Common myeloid progenitor, CD34-positive (primary cell): Measurements from ENCODE around the gene TUBGCP2.
A peak's percentile ranks its signal among the peaks of the same experiment; 100 is the strongest.

Source experiments
- CTCF ChIA-PET: fragments of 350-600 bp; sonication (Branson Sonifier 250); formaldehyde crosslinking; loops from one replicate; lab custom pipeline; 2021; ENCODE audit warnings: antibody characterized with exemption; lab: Charles Lee
- POLR2A ChIA-PET: fragments of 350-600 bp; sonication (Branson Sonifier 250); formaldehyde crosslinking; loops from one replicate; lab custom pipeline; 2021; ENCODE audit warnings: antibody characterized with exemption; lab: Charles Lee
- DNase-seq, 3 donors: peaks; one replicate each; pipeline versions ENCODE4 v3.0.0 to v3.0.0-alpha.2; 2013
- H3K27ac ChIP-seq, 2 experiments: 1 replicate in 1 of 2; 2 replicates in 1 of 2; pipeline ENCODE4 v1.7.0; 2013; ENCODE audit warnings: inconsistent platforms in 2 of 2, low read length in 2 of 2, mild to moderate bottlenecking in 2 of 2, low read depth in 1 of 2, moderate library complexity in 1 of 2; ENCODE audit not compliant: severe bottlenecking in 2 of 2, insufficient read depth in 1 of 2, poor library complexity in 1 of 2
- H3K27me3 ChIP-seq, 5 experiments: replicated peaks in 2 of 5; 1 replicate in 3 of 5; 2 replicates in 2 of 5; pipeline versions ENCODE4 v1.6.1 to v1.7.0; 2013; ENCODE audit warnings: low read length in 4 of 5, mild to moderate bottlenecking in 2 of 5, moderate library complexity in 2 of 5, inconsistent platforms in 1 of 5; ENCODE audit not compliant: insufficient read depth in 5 of 5, control insufficient read depth in 4 of 5
- H3K36me3 ChIP-seq, 4 experiments: 1 replicate in 2 of 4; 2 replicates in 2 of 4; pipeline versions ENCODE4 v1.6.1 to v1.7.0; 2013; ENCODE audit warnings: low read length in 3 of 4, control low read depth in 1 of 4, mild to moderate bottlenecking in 1 of 4; ENCODE audit not compliant: control insufficient read depth in 4 of 4, insufficient read depth in 4 of 4
- H3K4me1 ChIP-seq, 4 experiments: 1 replicate in 3 of 4; 2 replicates in 1 of 4; pipeline versions ENCODE4 v1.6.1 to v1.7.1; 2013; ENCODE audit warnings: low read length in 3 of 4, mild to moderate bottlenecking in 3 of 4, control low read depth in 1 of 4, inconsistent platforms in 1 of 4, moderate library complexity in 1 of 4; ENCODE audit not compliant: control insufficient read depth in 4 of 4, insufficient read depth in 4 of 4; ENCODE audit errors: control extremely low read depth in 1 of 4
- H3K4me3 ChIP-seq, 7 experiments: 1 replicate in 4 of 7; 2 replicates in 3 of 7; pipeline versions ENCODE4 v1.5.1 to v1.7.0; 2013; ENCODE audit warnings: mild to moderate bottlenecking in 7 of 7, low read length in 6 of 7, moderate library complexity in 6 of 7, inconsistent platforms in 2 of 7, low read depth in 2 of 7, control low read depth in 1 of 7; ENCODE audit not compliant: insufficient read depth in 4 of 7, control insufficient read depth in 1 of 7; ENCODE audit errors: extremely low read depth in 1 of 7
- H3K9me3 ChIP-seq, 5 experiments: 1 replicate in 4 of 5; 2 replicates in 1 of 5; pipeline versions ENCODE4 v1.6.1 to v1.7.1; 2013; ENCODE audit warnings: low read length in 4 of 5, mild to moderate bottlenecking in 2 of 5, inconsistent platforms in 1 of 5, low read depth in 1 of 5, moderate library complexity in 1 of 5; ENCODE audit not compliant: control insufficient read depth in 4 of 5, insufficient read depth in 2 of 5; ENCODE audit errors: control extremely low read depth in 1 of 5
- WGBS: methylation state at CpG from one replicate; pipeline ENCODE4 v1.1.5; 2013; ENCODE audit not compliant: insufficient coverage; 5-methylcytosine and 5-hydroxymethylcytosine counted together

TUBGCP2 gene

GRCh38 chr10:133258818-133259601 is 49.7 kb downstream of the TUBGCP2 start:
- H3K4me3 ChIP-seq: peak overlapping the region in 4 of 7 experiments; percentile 15 to 40 (median 34)
- H3K4me1 ChIP-seq: peaks cover 8 to 72% (median 68%) of the 10 kb centered on the region in 4 experiments
- peaks cover 0 to 15% (median 2%) of the 10 kb centered on the region in 4 experiments for H3K36me3 ChIP-seq
- POLR2A ChIA-PET: interaction anchor here (0.7 to 3.2 kb wide), 6 partner anchors 12 to 49 kb away, joined by 3 to 54 read pairs (median 8); partner anchors contain the start of gene ADAM8
- no peaks in the 10 kb centered on the region for H3K9me3 ChIP-seq
- H3K27me3 ChIP-seq: no peaks in the 10 kb centered on the region
- DNase-seq: peak; percentile 99
- WGBS: 2% methylated on average over 24 of the region's 24 CpGs
- CTCF ChIA-PET: interaction anchor here (0.9 to 6.8 kb wide), 10 partner anchors 9 to 354 kb away, joined by 3 to 112 read pairs (median 6); partner anchors contain the start of gene ADAM8
- peak overlapping the region in 1 of 2 experiments; percentile 79 for H3K27ac ChIP-seq

GRCh38 chr10:133258066-133258817 is 50.4 kb downstream of the TUBGCP2 start:
- H3K4me3 ChIP-seq: peak overlapping the region in 4 of 7 experiments; percentile 11 to 41 (median 34)
- peaks cover 8 to 72% (median 68%) of the 10 kb centered on the region in 4 experiments for H3K4me1 ChIP-seq
- H3K27ac ChIP-seq: peak overlapping the region in 1 of 2 experiments; percentile 79
- POLR2A ChIA-PET: interaction anchor here (0.9 to 3.2 kb wide), 7 partner anchors 11 to 24 kb away, joined by 3 to 54 read pairs (median 4); partner anchors contain the start of gene ADAM8
- peak in 2 of 3 donors; percentile 62 to 73 for DNase-seq
- no peaks in the 10 kb centered on the region for H3K27me3 ChIP-seq
- CTCF ChIA-PET: interaction anchor here (1.1 to 6.8 kb wide), 10 partner anchors 11 to 115 kb away, joined by 3 to 112 read pairs (median 7); partner anchors contain the start of gene ADAM8
- H3K36me3 ChIP-seq: peaks cover 0 to 9% (median under 1%) of the 10 kb centered on the region in 4 experiments
- 20% methylated on average over 14 of the region's 21 CpGs for WGBS
- no peaks in the 10 kb centered on the region for H3K9me3 ChIP-seq

GRCh38 chr10:133257489-133258065 is 51.1 kb downstream of the TUBGCP2 start:
- H3K27ac ChIP-seq: peak overlapping the region in 1 of 2 experiments; percentile 79
- H3K4me1 ChIP-seq: peaks cover 8 to 66% (median 62%) of the 10 kb centered on the region in 4 experiments
- DNase-seq: peak in 2 of 3 donors; percentile 59 to 71
- CTCF ChIA-PET: interaction anchor here (0.5 to 6.8 kb wide), 9 partner anchors 11 to 114 kb away, joined by 3 to 112 read pairs (median 8); partner anchors contain the start of gene ADAM8
- 0% methylated on average over 18 of the region's 27 CpGs for WGBS
- H3K27me3 ChIP-seq: no peaks in the 10 kb centered on the region
- H3K36me3 ChIP-seq: peaks cover 0 to 2% (median 0%) of the 10 kb centered on the region in 4 experiments
- POLR2A ChIA-PET: interaction anchor here (0.9 to 3.2 kb wide), 5 partner anchors 10 to 24 kb away, joined by 3 to 54 read pairs (median 11); partner anchors contain the start of gene ADAM8
- H3K4me3 ChIP-seq: peak overlapping the region in 4 of 7 experiments; percentile 40 to 52 (median 44)
- H3K9me3 ChIP-seq: no peaks in the 10 kb centered on the region

GRCh38 chr10:133255323-133255722 is 53.3 kb downstream of the TUBGCP2 start:
- POLR2A ChIA-PET: no interaction called here

GRCh38 chr10:133254421-133255120 is 54.1 kb downstream of the TUBGCP2 start:
- 97% methylated on average over 9 of the region's 13 CpGs for WGBS
- Histone ChIP-seq H3K4me3 (no peak overlapping the region), H3K27me3 (no peaks in the 10 kb centered on the region), H3K36me3 (no peaks in the 10 kb centered on the region), H3K9me3 (no peaks in the 10 kb centered on the region), H3K4me1 (peaks cover 5 to 41% (median 36%) of the 10 kb centered on the region in 4 experiments), H3K27ac (no peak overlapping the region)
- ChIA-PET CTCF (interaction anchor here (0.7 to 6.8 kb wide), 2 partner anchors 9 to 23 kb away, joined by 4 to 112 read pairs; partner anchors contain the start of gene ADAM8), POLR2A (no interaction called here)
- no peak for DNase-seq

More at GRCh38 chr10:133255323-133255722, 53.3 kb downstream of the TUBGCP2 start:
- no peak for DNase-seq
- Histone ChIP-seq H3K9me3 (no peaks in the 10 kb centered on the region), H3K27me3 (no peaks in the 10 kb centered on the region), H3K36me3 (no peaks in the 10 kb centered on the region), H3K4me1 (peaks cover 5 to 48% (median 43%) of the 10 kb centered on the region in 4 experiments), H3K27ac (no peak overlapping the region), H3K4me3 (no peak overlapping the region)
- CTCF ChIA-PET: interaction anchor here (6.7 to 6.8 kb wide), 2 partner anchors 9 to 22 kb away, joined by 44 to 112 read pairs; partner anchors contain the start of gene ADAM8
- WGBS: 93% methylated on average over 6 of the region's 15 CpGs
